Lower leg skin (tissue), 3 donors: ENCODE data around the gene FSD2.

Experiments used
- CTCF ChIP-seq, 3 donors: fragments of 450-650 bp; IDR thresholded peaks; one replicate each; pipeline ENCODE4 v1.5.1; 2016; ENCODE audit warnings: antibody characterized with exemption in 3 of 3, mild to moderate bottlenecking in 3 of 3, moderate library complexity in 2 of 3
- POLR2A ChIP-seq, 2 donors: fragments of 450-650 bp; IDR thresholded peaks; one replicate each; pipeline ENCODE4 v1.6.1; 2016 to 2017; ENCODE audit warnings: antibody characterized with exemption in 2 of 2, mild to moderate bottlenecking in 1 of 2, moderate library complexity in 1 of 2

DNA sequence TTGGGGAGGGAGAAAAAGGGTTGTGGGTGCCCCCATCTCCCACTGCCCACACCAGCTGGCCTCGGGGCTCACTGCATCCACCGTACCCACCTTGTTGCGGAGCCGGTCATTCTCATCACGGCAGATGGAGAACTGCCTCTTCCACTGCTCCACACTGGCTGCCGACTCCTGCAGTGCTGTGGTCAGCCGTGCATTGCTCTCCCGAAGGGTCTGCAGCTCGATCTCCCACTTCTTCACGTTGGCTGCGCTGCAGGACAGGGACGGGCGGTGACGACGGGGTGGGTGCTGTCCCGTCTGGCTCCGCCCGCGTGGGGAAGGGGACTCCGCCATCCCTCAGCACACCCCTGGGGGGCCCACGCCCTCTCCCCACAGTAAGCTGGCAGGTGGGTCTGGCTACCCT lies 48.7 kb upstream of the FSD2 start:
- TF ChIP-seq CTCF (IDR thresholded peaks at IDR 0.05), result no peak
- no peak for TF ChIP-seq POLR2A (IDR thresholded peaks at IDR 0.05)
